Left lung (tissue), 10 donors: ENCODE results near the gene PMF1. TPM values are rescaled to one million over a fixed set of nuclear protein-coding genes. Genes with fewer than 3 reads are reported as not detected.

Experiments
- ATAC-seq: fragments of 200-7000 bp; cut with Tn5 transposase; one replicate; pipeline ENCODE4 v1.9.1; 2020; ENCODE audit warnings: moderate library complexity
- DNase-seq, 4 donors: peaks; one replicate each; pipeline ENCODE4 v3.0.0-alpha.2; 2013 to 2020
- H3K27ac ChIP-seq, 2 donors: fragments of 200-600 bp; sonication (generic) in 1 of 2; one replicate each; pipeline versions ENCODE4 v1.5.0 to v1.8.0; 2020 to 2021
- H3K27me3 ChIP-seq, 2 donors: fragments of 200-600 bp; sonication (generic) in 1 of 2; one replicate each; pipeline versions ENCODE4 v1.5.0 to v1.8.0; 2020 to 2021
- H3K36me3 ChIP-seq, 2 donors: fragments of 200-600 bp; sonication (generic) in 1 of 2; one replicate each; pipeline versions ENCODE4 v1.5.0 to v1.8.0; 2020 to 2021
- H3K4me1 ChIP-seq, 2 donors: fragments of 200-600 bp; one replicate each; pipeline ENCODE4 v1.8.0; 2021
- H3K4me3 ChIP-seq, 2 donors: fragments of 200-600 bp; sonication (generic) in 1 of 2; one replicate each; pipeline versions ENCODE4 v1.5.0 to v1.8.0; 2020 to 2021; ENCODE audit warnings: mild to moderate bottlenecking in 1 of 2
- H3K9me3 ChIP-seq, 2 donors: fragments of 200-600 bp; sonication (generic) in 1 of 2; one replicate each; pipeline versions ENCODE4 v1.5.0 to v1.8.0; 2020 to 2021
- CTCF ChIP-seq, 2 donors: fragments of 200-600 bp; sonication (generic) in 1 of 2; IDR thresholded peaks; one replicate each; pipeline versions ENCODE4 v1.5.0 to v1.8.0; 2021; ENCODE audit warnings: antibody characterized with exemption in 2 of 2
- intact Hi-C, 2 donors: fragments of 100-400 bp; cut with DNase I; formaldehyde crosslinking; loops; one replicate each; pipeline versions ENCODE4 v1.11.2 to v1.14.2; 2022
- polyA plus RNA-seq, 6 donors: library from polyadenylated mRNA; unstranded; fragments of 120-200 nt; gene quantifications; one replicate each; pipeline ENCODE4 v1.2.1, GENCODE V29; 2013; ENCODE audit not compliant: insufficient read length in 6 of 6
- total RNA-seq, 2 donors: library from RNA; stranded (reverse); fragmentation: NEBNext Ultra II Directional; extraction: Animal tissue kit (Norgen Biotek cat#: 25700); gene quantifications; one replicate each; pipeline ENCODE4 v1.2.1, GENCODE V29; 2021
- donor health status: DM: no; HTN: yes; CAD: no.
- donor health status: DM: no; HTN: no; CAD: no.

Gene PMF1
- total and polyA plus RNA-seq, 8 donors, result 40.1 to 91.5 (median 78.0) TPM

GRCh38 chr1:156283521-156283920 is 70.7 kb downstream of the PMF1 start:
- intact Hi-C loops, result no loop called here
- no peaks in the 10 kb centered on the region for H3K27me3 ChIP-seq

GRCh38 chr1:156284112-156284511 is 71.3 kb downstream of the PMF1 start, which contains the start of gene TMEM79:
TSS of gene TMEM79 (plus strand) at chr1:156284325. CDS start at chr1:156285227, 902 bp downstream.
- H3K27ac ChIP-seq, result peak within 1 kb of the TSS; percentile 89 to 96
- peak within 1 kb of the TSS; percentile 81 to 83 for H3K4me3 ChIP-seq
- H3K9me3 ChIP-seq, result no peaks in the 10 kb centered on the region
- intact Hi-C loops, result no loop called here
- ATAC-seq (no peak), DNase-seq (no peak)
- no peaks in the 10 kb centered on the region for H3K27me3 ChIP-seq
- TF ChIP-seq CTCF (IDR thresholded peaks at IDR 0.05), result no peak
- H3K4me1 ChIP-seq, result peaks cover 16 to 36% of the 10 kb centered on the region in 2 donors
- peaks cover 0 to 22% of the 10 kb centered on the region in 2 donors for H3K36me3 ChIP-seq

More at GRCh38 chr1:156283521-156283920, 70.7 kb downstream of the PMF1 start:
- H3K4me3 ChIP-seq, result peak overlapping the region; percentile 81 to 83
- peaks cover 0 to 24% of the 10 kb centered on the region in 2 donors for H3K36me3 ChIP-seq
- H3K4me1 ChIP-seq, result peaks cover 16 to 36% of the 10 kb centered on the region in 2 donors
- peak overlapping the region in 1 of 2 donors; percentile 96 for H3K27ac ChIP-seq
- DNase-seq (no peak), ATAC-seq (no peak)
- TF ChIP-seq CTCF (IDR thresholded peaks at IDR 0.05), result no peak
- no peaks in the 10 kb centered on the region for H3K9me3 ChIP-seq

DNA sequence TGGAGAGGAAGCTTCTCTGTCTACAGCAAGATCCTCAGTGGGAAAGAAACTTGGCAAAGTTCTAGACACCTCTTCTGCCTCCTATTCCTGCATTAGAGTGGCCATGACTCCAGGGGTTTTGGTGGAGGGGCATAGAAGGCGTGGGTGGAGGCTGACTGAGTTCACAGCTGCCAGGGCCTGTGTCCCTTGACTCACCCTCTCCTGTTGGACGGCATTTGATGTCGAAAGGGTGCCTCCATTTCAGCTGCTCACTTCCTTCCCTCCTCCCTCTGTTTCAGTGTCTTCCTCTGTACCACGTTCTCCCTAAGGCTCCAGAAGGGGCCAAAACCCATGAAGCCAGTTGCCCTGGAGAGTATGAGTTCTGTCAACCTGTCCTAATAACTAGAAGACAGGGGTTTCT is 72.0 kb downstream of the PMF1 start:
- intact Hi-C loops, result no loop called here

DNA sequence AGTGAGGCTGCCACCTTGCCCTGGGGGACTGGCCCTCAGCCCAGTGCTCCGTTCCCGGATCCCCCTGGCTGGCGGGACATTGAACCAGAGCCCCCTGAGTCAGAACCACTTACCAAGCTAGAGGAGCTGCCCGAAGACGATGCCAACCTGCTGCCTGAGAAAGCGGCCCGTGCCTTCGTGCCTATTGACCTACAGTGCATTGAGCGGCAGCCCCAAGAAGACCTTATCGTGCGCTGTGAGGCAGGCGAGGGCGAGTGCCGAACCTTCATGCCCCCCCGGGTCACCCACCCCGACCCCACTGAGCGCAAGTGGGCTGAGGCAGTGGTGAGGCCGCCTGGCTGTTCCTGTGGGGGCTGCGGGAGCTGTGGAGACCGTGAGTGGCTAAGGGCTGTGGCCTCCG is 72.6 kb downstream of the PMF1 start:
- Histone ChIP-seq H3K4me3 (no peak overlapping the region), H3K27ac (no peak overlapping the region), H3K36me3 (peaks cover 0 to 19% of the 10 kb centered on the region in 2 donors), H3K4me1 (peaks cover 16 to 32% of the 10 kb centered on the region in 2 donors), H3K27me3 (no peaks in the 10 kb centered on the region), H3K9me3 (no peaks in the 10 kb centered on the region)
- ATAC-seq (no peak), DNase-seq (no peak)
- intact Hi-C loops, result no loop called here
- no peak for TF ChIP-seq CTCF (IDR thresholded peaks at IDR 0.05)

More for the DNA sequence above, 72.0 kb downstream of the PMF1 start:
- Histone ChIP-seq H3K9me3 (no peaks in the 10 kb centered on the region), H3K4me1 (peaks cover 16 to 36% of the 10 kb centered on the region in 2 donors), H3K36me3 (peaks cover 0 to 19% of the 10 kb centered on the region in 2 donors), H3K27me3 (no peaks in the 10 kb centered on the region), H3K4me3 (no peak overlapping the region), H3K27ac (no peak overlapping the region)
- no peak for TF ChIP-seq CTCF (IDR thresholded peaks at IDR 0.05)
- ATAC-seq (no peak), DNase-seq (no peak)

DNA sequence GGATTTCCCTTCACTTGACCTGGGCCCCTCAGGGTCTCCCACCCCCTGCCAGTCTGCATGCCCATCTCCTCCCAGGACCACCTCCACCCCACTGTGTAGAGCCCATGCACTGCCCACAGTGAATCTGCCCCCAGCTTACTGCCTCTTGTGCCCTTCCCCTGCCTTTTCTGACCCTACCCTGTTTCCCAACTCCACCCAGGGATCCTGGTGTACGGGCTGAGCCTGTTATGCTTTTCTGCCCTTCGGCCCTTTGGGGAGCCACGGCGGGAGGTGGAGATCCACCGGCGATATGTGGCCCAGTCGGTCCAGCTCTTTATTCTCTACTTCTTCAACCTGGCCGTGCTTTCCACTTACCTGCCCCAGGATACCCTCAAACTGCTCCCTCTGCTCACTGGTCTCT is 73.3 kb downstream of the PMF1 start:
- Histone ChIP-seq H3K4me3 (no peak overlapping the region), H3K27me3 (no peaks in the 10 kb centered on the region), H3K4me1 (peaks cover 20 to 31% of the 10 kb centered on the region in 2 donors), H3K36me3 (peaks cover 0 to 19% of the 10 kb centered on the region in 2 donors), H3K9me3 (no peaks in the 10 kb centered on the region), H3K27ac (no peak overlapping the region)
- ATAC-seq (no peak), DNase-seq (no peak)
- intact Hi-C loops, result no loop called here
- TF ChIP-seq CTCF (IDR thresholded peaks at IDR 0.05), result no peak

Other genes with a start within 250 kb of the PMF1 start
- gene ARHGEF2, start 234.5 kb upstream of the PMF1 start, total RNA-seq, result 100 to 1,000 TPM; 158 to 290 TPM
- gene ARHGEF2, start 234.5 kb upstream of the PMF1 start, polyA plus RNA-seq, result 100 to 1,000 TPM; 171 to 257 (median 218) TPM
- gene SSR2, start 192.1 kb upstream of the PMF1 start, total RNA-seq, result 100 to 1,000 TPM; 284 to 296 TPM
- gene SSR2, start 192.1 kb upstream of the PMF1 start, polyA plus RNA-seq, result 100 to 1,000 TPM; 489 to 529 (median 519) TPM
- gene UBQLN4, start 159.2 kb upstream of the PMF1 start, total RNA-seq, result 10 to 100 TPM; 28.7 to 35.9 TPM
- 10 to 100 TPM; 60.8 to 71.8 (median 62.5) TPM for gene UBQLN4, start 159.2 kb upstream of the PMF1 start, polyA plus RNA-seq
- 10 to 100 TPM; 65.4 to 71.0 TPM for gene LAMTOR2, start 158.2 kb upstream of the PMF1 start, total RNA-seq
- gene LAMTOR2, start 158.2 kb upstream of the PMF1 start, polyA plus RNA-seq, result 10 to 100 TPM; 39.0 to 49.7 (median 47.4) TPM
- 100 to 1,000 TPM in 1 of 2 donors, 10 to 100 TPM in 1; 59.4 to 148 TPM for gene RAB25, start 151.8 kb upstream of the PMF1 start, total RNA-seq
- gene RAB25, start 151.8 kb upstream of the PMF1 start, polyA plus RNA-seq, result 10 to 100 TPM; 57.6 to 69.8 (median 66.4) TPM
- 1 to 10 TPM in 1 of 2 donors, under 1 TPM in 1; 0.86 to 3.6 TPM for gene MEX3A, start 130.5 kb upstream of the PMF1 start, total RNA-seq
- 10 to 100 TPM; 43.2 to 59.0 (median 51.2) TPM for gene MEX3A, start 130.5 kb upstream of the PMF1 start, polyA plus RNA-seq
- 100 to 1,000 TPM; 425 to 437 TPM for gene LMNA, start 98.3 kb upstream of the PMF1 start, total RNA-seq
- 100 to 1,000 TPM in 3 of 6 donors, 10 to 100 TPM in 3; 73.5 to 120 (median 96.6) TPM for gene LMNA, start 98.3 kb upstream of the PMF1 start, polyA plus RNA-seq
- gene SEMA4A, start 59.4 kb upstream of the PMF1 start, total RNA-seq, result 10 to 100 TPM; 25.4 to 41.3 TPM
- gene SEMA4A, start 59.4 kb upstream of the PMF1 start, polyA plus RNA-seq, result 10 to 100 TPM; 18.3 to 27.0 (median 24.6) TPM
- 10 to 100 TPM; 19.2 to 29.1 TPM for gene SLC25A44, start 18.9 kb upstream of the PMF1 start, total RNA-seq
- gene SLC25A44, start 18.9 kb upstream of the PMF1 start, polyA plus RNA-seq, result 10 to 100 TPM; 14.3 to 19.9 (median 18.5) TPM
- gene BGLAP, start 29.2 kb downstream of the PMF1 start, total RNA-seq, result 1 to 10 TPM in 1 of 2 donors, under 1 TPM in 1; 0.99 to 1.0 TPM
- gene BGLAP, start 29.2 kb downstream of the PMF1 start, polyA plus RNA-seq, result 10 to 100 TPM in 1 of 6 donors, 1 to 10 TPM in 5; 2.9 to 10.3 (median 6.5) TPM
- gene PAQR6, start 35.0 kb downstream of the PMF1 start, total RNA-seq, result 1 to 10 TPM; 1.4 to 2.0 TPM
- 1 to 10 TPM; 2.2 to 4.0 (median 3.5) TPM for gene PAQR6, start 35.0 kb downstream of the PMF1 start, polyA plus RNA-seq
- gene SMG5, start 69.8 kb downstream of the PMF1 start, total RNA-seq, result 10 to 100 TPM; 69.1 to 71.1 TPM
- gene SMG5, start 69.8 kb downstream of the PMF1 start, polyA plus RNA-seq, result 10 to 100 TPM; 49.5 to 59.4 (median 54.5) TPM
- 1 to 10 TPM; 3.5 to 4.0 TPM for gene TMEM79, start 71.3 kb downstream of the PMF1 start, total RNA-seq
- gene TMEM79, start 71.3 kb downstream of the PMF1 start, polyA plus RNA-seq, result 10 to 100 TPM in 1 of 6 donors, 1 to 10 TPM in 5; 8.2 to 10.3 (median 9.2) TPM
- 100 to 1,000 TPM in 1 of 2 donors, 10 to 100 TPM in 1; 75.8 to 101 TPM for gene GLMP, start 82.7 kb downstream of the PMF1 start, total RNA-seq
- 10 to 100 TPM; 37.5 to 41.4 (median 39.5) TPM for gene GLMP, start 82.7 kb downstream of the PMF1 start, polyA plus RNA-seq
- gene VHLL, start 86.3 kb downstream of the PMF1 start, total RNA-seq, result not detected
- gene VHLL, start 86.3 kb downstream of the PMF1 start, polyA plus RNA-seq, result not detected
- gene CCT3, start 125.3 kb downstream of the PMF1 start, total RNA-seq, result 100 to 1,000 TPM; 166 to 183 TPM
- gene CCT3, start 125.3 kb downstream of the PMF1 start, polyA plus RNA-seq, result 100 to 1,000 TPM; 256 to 318 (median 281) TPM
- not detected for gene TSACC, start 125.5 kb downstream of the PMF1 start, total RNA-seq
- gene TSACC, start 125.5 kb downstream of the PMF1 start, polyA plus RNA-seq, result 1 to 10 TPM in 1 of 6 donors, under 1 TPM in 5; 0.68 to 1.4 (median 0.84) TPM
- not detected for gene RHBG, start 156.2 kb downstream of the PMF1 start, total RNA-seq
- 1 to 10 TPM; 2.2 to 4.9 (median 3.5) TPM for gene RHBG, start 156.2 kb downstream of the PMF1 start, polyA plus RNA-seq